HUES48 (cell line): ENCODE results near the gene TSSK2.
"Not testable (repeated sequence)": the region's sequence is repeated elsewhere in the genome, so short reads cannot be mapped to it uniquely, and the experiment has no call there.

Experiments used
- H3K27ac ChIP-seq: one replicate; pipeline ENCODE4 v1.7.0; 2013; ENCODE audit warnings: low read depth, low read length, inconsistent platforms
- H3K27me3 ChIP-seq: 2 replicates; pipeline ENCODE4 v1.6.1; 2013; ENCODE audit warnings: mild to moderate bottlenecking, low read length; ENCODE audit not compliant: control insufficient read depth, insufficient read depth
- H3K36me3 ChIP-seq: 2 replicates; pipeline ENCODE4 v1.6.1; 2013; ENCODE audit warnings: low read length; ENCODE audit not compliant: control insufficient read depth, insufficient read depth
- H3K4me1 ChIP-seq: 2 replicates; pipeline ENCODE4 v1.6.1; 2013; ENCODE audit warnings: mild to moderate bottlenecking, low read length; ENCODE audit not compliant: control insufficient read depth, insufficient read depth
- H3K4me3 ChIP-seq: 2 replicates; pipeline ENCODE4 v1.5.1; 2013; ENCODE audit warnings: mild to moderate bottlenecking, low read depth, low read length
- H3K9ac ChIP-seq: 2 replicates; pipeline ENCODE4 v1.6.1; 2013; ENCODE audit warnings: mild to moderate bottlenecking, low read depth, low read length, moderate library complexity
- H3K9me3 ChIP-seq: 2 replicates; pipeline ENCODE4 v1.6.1; 2013; ENCODE audit warnings: low read length; ENCODE audit not compliant: control insufficient read depth, insufficient read depth

Gene TSSK2

DNA sequence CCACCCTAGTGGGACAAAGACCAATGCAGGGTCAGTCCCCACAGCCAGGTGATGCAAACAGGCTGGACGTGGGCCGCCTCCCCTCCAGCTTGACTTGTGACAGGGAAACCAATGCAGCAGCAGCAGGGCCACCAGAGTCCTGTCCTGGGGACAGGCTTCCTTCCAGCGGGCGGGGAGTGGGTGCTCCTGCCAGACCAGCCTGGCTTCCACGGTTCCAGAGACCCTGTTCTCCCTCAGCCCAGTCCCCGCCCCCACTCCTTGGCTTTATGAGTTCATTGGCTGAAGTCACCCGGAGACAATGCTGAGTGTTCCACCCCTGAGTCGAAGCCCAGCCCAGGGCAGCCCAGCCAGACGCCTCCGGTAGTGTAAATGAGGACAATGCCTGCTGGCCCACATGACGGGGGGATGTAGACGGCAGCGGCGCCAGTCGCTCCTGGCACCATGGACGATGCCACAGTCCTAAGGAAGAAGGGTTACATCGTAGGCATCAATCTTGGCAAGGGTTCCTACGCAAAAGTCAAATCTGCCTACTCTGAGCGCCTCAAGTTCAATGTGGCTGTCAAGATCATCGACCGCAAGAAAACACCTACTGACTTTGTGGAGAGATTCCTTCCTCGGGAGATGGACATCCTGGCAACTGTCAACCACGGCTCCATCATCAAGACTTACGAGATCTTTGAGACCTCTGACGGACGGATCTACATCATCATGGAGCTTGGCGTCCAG lies at the start of gene TSSK2:
Gene TSSK2, plus strand, starts transcription at position 350 of the 726 bp plus-strand sequence. Its CDS starts 92 bp downstream, at position 442.
- H3K27ac ChIP-seq, result no peak within 1 kb of the TSS
- H3K4me3 ChIP-seq, result no peak within 1 kb of the TSS
- H3K36me3 ChIP-seq, result peaks cover 29% of the 10 kb centered on the region
- H3K9ac ChIP-seq, result no peak within 1 kb of the TSS
- no peaks in the 10 kb centered on the region for H3K4me1 ChIP-seq
- H3K9me3 ChIP-seq, result no peaks in the 10 kb centered on the region
- H3K27me3 ChIP-seq, result no peaks in the 10 kb centered on the region

DNA sequence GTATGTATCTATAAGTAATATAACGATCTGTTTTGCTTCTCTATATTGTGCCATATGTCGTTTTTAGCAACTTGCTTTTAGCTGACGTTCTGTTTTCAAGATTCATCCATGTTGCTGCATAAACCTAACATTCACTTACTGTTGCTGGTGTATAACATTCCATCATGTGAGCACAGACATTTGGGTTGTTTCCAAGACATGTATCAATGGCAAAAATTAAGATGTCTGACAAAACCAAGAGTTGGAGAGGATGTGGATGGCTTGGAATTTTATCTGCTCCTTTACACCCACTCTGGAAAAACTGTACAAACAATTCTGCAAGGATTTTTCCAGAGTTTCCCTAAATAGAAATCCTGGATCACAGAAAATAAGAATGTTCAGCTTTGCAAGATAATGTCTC lies 49.8 kb upstream of the TSSK2 start:
- no peak overlapping the region for H3K4me3 ChIP-seq
- no peaks in the 10 kb centered on the region for H3K27me3 ChIP-seq
- H3K9ac ChIP-seq, result no peak overlapping the region
- no peak overlapping the region for H3K27ac ChIP-seq
- H3K9me3 ChIP-seq, result no peaks in the 10 kb centered on the region
- H3K4me1 ChIP-seq, result peaks cover 3% of the 10 kb centered on the region; the same call in 1 of the 2 replicates
- H3K36me3 ChIP-seq, result peaks cover 23% of the 10 kb centered on the region

DNA sequence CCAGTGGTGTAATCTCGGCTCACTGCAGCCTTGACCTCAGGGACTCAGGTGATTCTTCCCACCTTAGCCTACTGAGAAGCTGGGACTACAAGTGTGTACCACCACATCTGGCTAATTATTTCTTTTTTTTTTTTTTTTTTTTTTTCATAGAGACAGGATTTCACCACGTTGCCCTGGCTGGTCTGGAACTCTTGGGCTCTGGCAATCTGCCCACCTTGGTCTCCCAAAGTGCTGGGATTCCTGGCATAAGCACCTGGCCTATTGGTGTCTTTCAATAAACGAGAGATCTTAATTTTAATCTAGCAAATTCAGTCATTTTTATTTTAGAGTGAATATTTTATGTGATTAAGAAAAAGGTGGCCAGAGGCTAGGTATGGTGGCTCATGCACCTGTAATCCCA lies 49.0 kb upstream of the TSSK2 start:
- Histone ChIP-seq H3K9me3 (no peaks in the 10 kb centered on the region), H3K4me1 (peaks cover 3% of the 10 kb centered on the region; the same call in 1 of the 2 replicates), H3K27ac (no peak overlapping the region), H3K9ac (no peak overlapping the region), H3K4me3 (no peak overlapping the region), H3K27me3 (no peaks in the 10 kb centered on the region), H3K36me3 (peaks cover 28% of the 10 kb centered on the region)

DNA sequence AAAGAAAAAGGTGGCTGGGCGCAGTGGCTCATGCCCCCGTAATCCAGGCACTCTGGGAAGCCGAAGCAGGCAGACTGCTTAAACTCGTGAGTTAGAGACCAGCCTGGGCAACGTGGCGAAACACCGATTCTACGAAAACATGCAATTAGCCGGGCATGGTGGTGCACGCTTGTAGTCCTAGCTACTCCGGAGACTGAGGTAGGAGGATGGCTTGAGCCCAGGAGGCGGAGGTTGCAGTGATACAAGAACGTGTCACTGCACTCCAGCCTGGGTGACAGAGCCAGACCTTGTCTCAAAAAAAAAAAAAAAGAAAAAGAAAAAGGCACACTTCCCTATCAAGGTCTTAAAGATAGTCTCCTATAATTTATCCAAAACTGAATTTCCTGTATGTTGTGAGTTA lies 48.3 kb upstream of the TSSK2 start:
- no peaks in the 10 kb centered on the region for H3K9me3 ChIP-seq
- no peak overlapping the region for H3K4me3 ChIP-seq
- H3K27ac ChIP-seq, result no peak overlapping the region
- H3K27me3 ChIP-seq, result no peaks in the 10 kb centered on the region
- peaks cover 3% of the 10 kb centered on the region; the same call in 1 of the 2 replicates for H3K4me1 ChIP-seq
- peaks cover 28% of the 10 kb centered on the region for H3K36me3 ChIP-seq
- H3K9ac ChIP-seq, result no peak overlapping the region

DNA sequence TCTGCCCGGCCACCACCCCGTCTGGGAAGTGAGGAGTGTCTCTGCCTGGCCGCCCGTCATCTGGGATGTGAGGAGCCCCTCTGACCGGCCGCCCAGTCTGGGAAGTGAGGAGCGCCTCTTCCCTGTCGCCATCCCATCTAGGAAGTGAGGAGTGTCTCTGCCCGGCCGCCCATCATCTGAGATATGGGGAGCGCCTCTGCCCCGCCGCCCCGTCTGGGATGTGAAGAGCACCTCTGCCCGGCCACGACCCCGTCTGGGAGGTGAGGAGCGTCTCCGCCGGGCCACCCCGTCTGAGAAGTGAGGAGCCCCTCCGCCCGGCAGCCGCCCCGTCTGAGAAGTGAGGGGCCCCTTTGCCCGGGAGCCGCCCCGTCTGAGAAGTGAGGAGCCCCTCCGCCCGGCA lies 47.0 kb upstream of the TSSK2 start:
- H3K9ac ChIP-seq, H3K27me3 ChIP-seq, H3K9me3 ChIP-seq, H3K4me3 ChIP-seq, H3K4me1 ChIP-seq, H3K27ac ChIP-seq: not testable (repeated sequence)
- peaks cover 33% of the 10 kb centered on the region for H3K36me3 ChIP-seq

DNA sequence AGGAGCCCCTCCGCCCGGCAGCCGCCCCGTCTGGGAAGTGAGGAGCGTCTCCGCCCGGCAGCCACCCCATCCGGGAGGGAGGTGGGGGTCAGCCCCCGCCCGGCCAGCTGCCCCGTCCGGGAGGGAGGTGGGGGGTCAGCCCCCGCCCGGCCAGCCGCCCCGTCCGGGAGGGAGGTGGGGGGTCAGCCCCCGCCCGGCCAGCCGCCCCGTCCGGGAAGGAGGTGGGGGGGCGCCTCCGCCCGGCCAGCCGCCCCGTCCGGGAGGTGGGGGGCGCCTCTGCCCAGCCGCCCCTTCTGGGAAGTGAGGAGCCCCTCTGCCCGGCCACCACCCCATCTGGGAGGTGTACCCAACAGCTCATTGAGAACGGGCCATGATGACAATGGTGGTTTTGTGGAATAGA lies 46.5 kb upstream of the TSSK2 start:
- H3K9ac ChIP-seq, H3K4me1 ChIP-seq, H3K4me3 ChIP-seq, H3K27ac ChIP-seq, H3K9me3 ChIP-seq, H3K27me3 ChIP-seq: not testable (repeated sequence)
- peaks cover 31% of the 10 kb centered on the region for H3K36me3 ChIP-seq

DNA sequence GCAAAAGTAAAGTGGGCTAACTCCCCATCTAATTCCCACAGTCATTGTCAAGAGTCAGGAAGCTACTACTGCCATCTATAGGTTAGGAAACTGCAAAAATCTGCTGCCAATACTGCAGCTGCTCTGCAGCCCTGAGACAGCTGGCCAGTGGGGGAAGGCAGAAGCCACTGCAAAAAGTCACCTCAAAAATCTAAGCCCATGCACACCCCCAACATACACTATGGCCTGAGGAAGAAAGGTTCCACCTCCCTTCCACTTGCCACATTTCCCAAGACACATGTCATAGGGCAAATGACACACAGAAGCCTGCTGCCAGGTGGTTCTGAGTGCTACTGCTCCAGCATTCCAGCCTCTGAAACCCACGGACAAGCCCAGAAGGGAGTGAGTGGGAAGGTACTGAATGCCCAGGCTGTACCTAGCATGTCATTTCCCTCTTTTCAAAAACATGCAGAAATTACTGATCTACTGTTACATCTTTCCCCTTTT lies 45.8 kb upstream of the TSSK2 start:
- H3K9ac ChIP-seq, result no peak overlapping the region
- H3K36me3 ChIP-seq, result peaks cover 26% of the 10 kb centered on the region
- no peaks in the 10 kb centered on the region for H3K27me3 ChIP-seq
- H3K4me3 ChIP-seq, result no peak overlapping the region
- peaks cover 3% of the 10 kb centered on the region; the same call in 1 of the 2 replicates for H3K4me1 ChIP-seq
- peak overlapping the region; percentile 23 for H3K27ac ChIP-seq
- no peaks in the 10 kb centered on the region for H3K9me3 ChIP-seq

DNA sequence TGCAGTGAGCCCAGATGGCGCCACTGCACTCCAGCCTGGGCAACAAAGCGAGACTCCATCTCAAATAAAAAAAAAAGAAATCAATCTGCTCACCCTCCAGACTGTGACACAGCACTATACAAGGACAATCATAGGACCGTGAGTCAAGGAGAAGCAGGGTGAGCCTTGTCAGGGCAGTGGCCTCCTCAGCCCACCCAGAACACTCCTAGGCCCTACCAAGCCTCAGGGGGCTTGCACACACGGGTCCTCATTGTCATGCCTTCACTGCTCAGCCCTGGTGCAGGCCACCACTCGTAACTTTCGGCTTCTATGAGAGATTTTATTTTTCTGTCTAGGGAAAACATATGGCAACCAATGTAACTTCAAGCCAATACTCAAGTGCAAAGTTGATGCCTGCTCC lies 44.7 kb upstream of the TSSK2 start:
- H3K27me3 ChIP-seq, result no peaks in the 10 kb centered on the region
- no peak overlapping the region for H3K4me3 ChIP-seq
- peak overlapping the region; percentile 21 for H3K27ac ChIP-seq
- H3K9ac ChIP-seq, result no peak overlapping the region
- H3K9me3 ChIP-seq, result no peaks in the 10 kb centered on the region
- H3K36me3 ChIP-seq, result peaks cover 22% of the 10 kb centered on the region
- H3K4me1 ChIP-seq, result peaks cover 3% of the 10 kb centered on the region; the same call in 1 of the 2 replicates

DNA sequence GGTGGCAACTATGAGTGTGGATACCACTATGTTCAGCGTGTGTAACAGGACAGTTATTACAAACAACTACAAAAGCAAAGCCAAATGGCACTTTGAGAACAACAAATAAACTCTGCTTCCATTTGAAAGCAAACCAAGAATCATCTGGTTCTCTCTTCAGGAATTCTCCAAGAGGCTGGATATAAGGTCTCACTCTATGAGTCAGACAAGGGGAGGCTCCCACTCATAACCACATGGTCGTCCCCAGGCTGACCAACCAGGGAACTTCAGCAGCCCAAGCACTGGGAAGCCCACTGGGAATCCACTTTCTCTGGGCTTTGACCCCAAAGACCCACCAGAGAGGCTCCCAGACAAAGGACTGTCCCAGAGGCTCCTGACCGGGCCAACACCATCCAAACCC lies 44.2 kb upstream of the TSSK2 start:
- Histone ChIP-seq H3K27ac (peak overlapping the region; percentile 21), H3K9me3 (no peaks in the 10 kb centered on the region), H3K27me3 (no peaks in the 10 kb centered on the region), H3K4me3 (no peak overlapping the region), H3K4me1 (peaks cover 3% of the 10 kb centered on the region; the same call in 1 of the 2 replicates), H3K36me3 (peaks cover 21% of the 10 kb centered on the region), H3K9ac (no peak overlapping the region)

DNA sequence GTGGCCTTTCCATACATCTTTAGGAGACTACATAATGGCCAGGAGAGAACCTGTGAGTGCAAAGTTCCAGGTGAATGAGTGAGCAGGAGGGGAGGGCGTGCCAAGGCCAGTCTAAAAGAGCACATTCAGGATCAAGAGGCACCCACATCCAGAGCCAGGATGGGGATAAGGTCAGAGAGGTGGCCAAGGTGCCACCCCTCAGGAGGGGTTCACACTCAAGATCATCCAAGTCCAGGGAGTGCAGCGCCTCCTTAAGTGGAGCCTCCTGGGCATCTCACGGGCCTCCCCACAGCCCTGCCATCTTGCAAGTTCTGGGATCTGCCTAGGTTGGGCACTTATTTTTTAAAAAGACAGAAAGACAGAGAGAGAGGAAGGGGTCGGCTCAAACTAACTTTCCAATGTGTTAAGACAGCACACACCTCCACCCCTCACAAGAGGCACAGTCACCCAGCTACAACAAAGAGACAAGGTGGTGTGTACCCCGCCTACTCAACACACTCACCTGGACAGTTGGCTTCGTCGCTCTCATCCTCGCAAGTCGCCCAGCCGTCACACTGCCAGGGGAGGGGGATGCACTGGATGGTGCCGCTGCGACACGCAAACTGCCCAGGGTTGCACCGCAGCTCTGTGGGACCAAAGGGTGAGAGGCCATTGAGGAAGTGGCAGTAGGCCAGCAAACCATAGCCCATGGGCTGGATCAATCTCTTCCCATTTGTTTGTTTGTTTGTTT lies 42.1 kb upstream of the TSSK2 start:
- H3K27ac ChIP-seq, result no peak overlapping the region
- H3K9ac ChIP-seq, result no peak overlapping the region
- H3K4me1 ChIP-seq, result peaks cover 3% of the 10 kb centered on the region; the same call in 1 of the 2 replicates
- no peaks in the 10 kb centered on the region for H3K9me3 ChIP-seq
- H3K27me3 ChIP-seq, result no peaks in the 10 kb centered on the region
- H3K36me3 ChIP-seq, result peaks cover 15% of the 10 kb centered on the region
- no peak overlapping the region for H3K4me3 ChIP-seq

DNA sequence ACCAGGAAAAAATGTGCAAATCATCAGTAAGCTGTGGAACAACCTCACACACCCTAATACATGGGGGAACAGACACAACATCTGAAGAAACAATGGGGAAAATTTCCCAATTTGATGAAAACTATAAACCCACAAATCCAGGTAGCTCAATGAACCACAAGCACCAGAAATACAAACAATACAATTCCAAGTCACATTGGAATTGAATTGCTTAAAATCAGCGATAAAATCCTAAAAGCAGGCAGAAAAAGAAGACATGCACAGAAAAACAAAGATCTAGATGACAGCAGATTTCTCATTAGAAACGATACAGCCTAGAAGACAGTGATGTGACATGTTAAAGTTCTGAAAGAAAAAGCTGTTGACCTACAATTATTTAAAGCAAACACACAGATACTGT lies 40.9 kb upstream of the TSSK2 start:
- no peak overlapping the region for H3K9ac ChIP-seq
- no peak overlapping the region for H3K27ac ChIP-seq
- peaks cover 21% of the 10 kb centered on the region for H3K36me3 ChIP-seq
- no peaks in the 10 kb centered on the region for H3K9me3 ChIP-seq
- H3K4me1 ChIP-seq, result peaks cover 3% of the 10 kb centered on the region; the same call in 1 of the 2 replicates
- no peak overlapping the region for H3K4me3 ChIP-seq
- H3K27me3 ChIP-seq, result no peaks in the 10 kb centered on the region
